ENCODE results near the gene FTO.

Gene FTO

GRCh38 chr16:54193013-54193664 lies 489.2 kb downstream of the FTO start:
- TF ChIP-seq CTCF (IDR thresholded peaks at IDR 0.05; ENCODE audit: low read depth, low read length, missing control alignments): no peak
- DNase-seq: no peak
- in situ Hi-C loops (cut with HindIII; ENCODE audit: low pct_ligation_motif_present, low sequenced_read_pairs): no loop called here
- Histone ChIP-seq H3K27ac (no peak overlapping the region), H3K4me3 (ENCODE audit: low read depth, low read length) (no peak overlapping the region), H3K36me3 (replicated peaks) (no peaks in the 10 kb centered on the region), H3K27me3 (replicated peaks) (no peaks in the 10 kb centered on the region)

GRCh38 chr16:54193665-54194333 lies 489.8 kb downstream of the FTO start:
- TF ChIP-seq CTCF (IDR thresholded peaks at IDR 0.05; ENCODE audit: low read depth, low read length, missing control alignments): peak; percentile 95
- DNase-seq: peak; percentile 61
- Histone ChIP-seq H3K27me3 (replicated peaks) (no peaks in the 10 kb centered on the region), H3K27ac (no peak overlapping the region), H3K4me3 (ENCODE audit: low read depth, low read length) (peak overlapping the region; percentile 41), H3K36me3 (replicated peaks) (no peaks in the 10 kb centered on the region)
- in situ Hi-C loops (cut with HindIII; ENCODE audit: low pct_ligation_motif_present, low sequenced_read_pairs): no loop called here

GRCh38 chr16:54194334-54194743 lies 490.4 kb downstream of the FTO start:
- Histone ChIP-seq H3K27ac (no peak overlapping the region), H3K36me3 (replicated peaks) (no peaks in the 10 kb centered on the region), H3K27me3 (replicated peaks) (no peaks in the 10 kb centered on the region), H3K4me3 (ENCODE audit: low read depth, low read length) (peak overlapping the region; percentile 41)
- DNase-seq: no peak
- in situ Hi-C loops (cut with HindIII; ENCODE audit: low pct_ligation_motif_present, low sequenced_read_pairs): no loop called here
- TF ChIP-seq CTCF (IDR thresholded peaks at IDR 0.05; ENCODE audit: low read depth, low read length, missing control alignments): no peak

GRCh38 chr16:54197758-54198157 lies 493.8 kb downstream of the FTO start:
- Histone ChIP-seq H3K27ac (no peak overlapping the region), H3K4me3 (ENCODE audit: low read depth, low read length) (no peak overlapping the region), H3K27me3 (replicated peaks) (no peaks in the 10 kb centered on the region), H3K36me3 (replicated peaks) (no peaks in the 10 kb centered on the region)
- no peak for TF ChIP-seq CTCF (IDR thresholded peaks at IDR 0.05; ENCODE audit: low read depth, low read length, missing control alignments)
- no peak for DNase-seq
- in situ Hi-C loops (cut with HindIII; ENCODE audit: low pct_ligation_motif_present, low sequenced_read_pairs): no loop called here

- H3K27me3 ChIP-seq (replicated peaks): no peaks in the 10 kb centered on the region
- no peaks in the 10 kb centered on the region for H3K36me3 ChIP-seq (replicated peaks)
- no peak overlapping the region for H3K27ac ChIP-seq
- TF ChIP-seq CTCF (IDR thresholded peaks at IDR 0.05; ENCODE audit: low read depth, low read length, missing control alignments): no peak
- DNase-seq: no peak
- in situ Hi-C loops (cut with HindIII; ENCODE audit: low pct_ligation_motif_present, low sequenced_read_pairs): no loop called here
- no peak overlapping the region for H3K4me3 ChIP-seq (ENCODE audit: low read depth, low read length)
These were observed 495.7 kb downstream of the FTO start for GRCh38 chr16:54199487-54200160.

Data from brain microvascular endothelial cell (primary cell).